ENCODE data around the gene MARCHF10. TPM values are rescaled to one million over a fixed set of nuclear protein-coding genes. Genes with fewer than 3 reads are reported as not detected.

Gene MARCHF10
- total and polyA plus RNA-seq, 2 of the 13 experiments (the other 11 are each of a cell fraction or from before 2014, with no cell fraction given) = not detected

DNA sequence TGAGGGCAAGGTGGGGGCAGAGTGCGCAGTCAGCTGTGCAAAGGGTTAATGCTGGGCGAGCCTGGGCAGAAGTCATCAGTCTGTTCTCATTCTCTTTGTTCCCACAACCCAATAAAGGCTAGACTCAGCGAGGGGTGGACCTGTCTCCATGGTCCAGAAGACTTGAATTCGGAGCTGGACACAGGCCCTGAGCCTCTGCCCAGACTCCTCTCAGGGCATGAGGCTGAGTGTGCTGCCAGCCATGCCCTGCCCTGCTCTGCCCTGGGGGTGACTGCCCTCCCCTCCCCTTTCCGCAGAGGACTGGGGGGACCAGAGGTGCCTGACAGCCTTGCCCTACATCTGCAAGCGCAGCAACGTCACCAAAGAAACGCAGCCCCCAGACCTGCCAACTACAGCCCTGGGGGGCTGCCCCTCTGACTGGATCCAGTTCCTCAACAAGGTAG lies 126.2 kb downstream of the MARCHF10 start:
- CTCF ChIA-PET (ENCODE audit: low intra/inter-chr PET ratio, low total read pairs) = no interaction called here
- no peak overlapping the region for H2AFZ ChIP-seq (ENCODE audit: low read length)
- POLR2A ChIA-PET = no interaction called here
- H4K20me1 ChIP-seq (ENCODE audit: insufficient read depth, low read length) = no peaks in the 10 kb centered on the region
- in situ Hi-C loops (cut with HindIII; ENCODE audit: extremely low pct_ligation_motif_present, low pct_unique_long_range_greater_than_20kb) (no loop called here), intact Hi-C loops (cut with micrococcal nuclease; ENCODE audit: unreplicated experiment) (no loop called here)
- BruUV-seq (replicated peaks) = no TSS peak
- H3K4me3 ChIP-seq (replicated peaks in 1 of 3; ENCODE audit: insufficient read depth in 1 of 3, low read depth in 2 of 3, low read length in 3 of 3) = no peak overlapping the region
- DNase-seq (ENCODE audit: low spot score) (no peak), ATAC-seq (no peak), FAIRE-seq (no peak)
- no peaks in the 10 kb centered on the region for H3K79me2 ChIP-seq (ENCODE audit: insufficient read depth, low read length)
- H3K9ac ChIP-seq (ENCODE audit: insufficient read depth, low read depth, low read length) = no peak overlapping the region
- no peaks in the 10 kb centered on the region for H3K36me3 ChIP-seq (replicated peaks in 1 of 2; ENCODE audit: control insufficient read depth in 1 of 2, insufficient read depth in 2 of 2, low read length in 2 of 2)
- H3K4me2 ChIP-seq (ENCODE audit: low read depth, low read length) = no peak overlapping the region
- H3K27me3 ChIP-seq (ENCODE audit: control insufficient read depth in 1 of 2, insufficient read depth in 2 of 2, low read length in 2 of 2) = peaks cover 0 to 14% of the 10 kb centered on the region in 2 experiments; a peak in 2 of 5 replicates
- no peaks in the 10 kb centered on the region for H3K9me3 ChIP-seq (ENCODE audit: low read length)
- WGBS (ENCODE audit: low lambda C conversion rate) = 21% methylated on average over 2 of the region's 8 CpGs
- H3K4me1 ChIP-seq (ENCODE audit: insufficient read depth, low read length) = no peaks in the 10 kb centered on the region
- H3K27ac ChIP-seq (ENCODE audit: extremely low read length, insufficient read depth, low read length) = no peak overlapping the region
- no peak for TF ChIP-seq ZKSCAN8 (CRISPR knock-in tag; IDR thresholded peaks at IDR 0.05; ENCODE audit: borderline replicate concordance)
- TF ChIP-seq, protein P1, sequence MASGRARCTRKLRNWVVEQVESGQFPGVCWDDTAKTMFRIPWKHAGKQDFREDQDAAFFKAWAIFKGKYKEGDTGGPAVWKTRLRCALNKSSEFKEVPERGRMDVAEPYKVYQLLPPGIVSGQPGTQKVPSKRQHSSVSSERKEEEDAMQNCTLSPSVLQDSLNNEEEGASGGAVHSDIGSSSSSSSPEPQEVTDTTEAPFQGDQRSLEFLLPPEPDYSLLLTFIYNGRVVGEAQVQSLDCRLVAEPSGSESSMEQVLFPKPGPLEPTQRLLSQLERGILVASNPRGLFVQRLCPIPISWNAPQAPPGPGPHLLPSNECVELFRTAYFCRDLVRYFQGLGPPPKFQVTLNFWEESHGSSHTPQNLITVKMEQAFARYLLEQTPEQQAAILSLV (CRISPR knock-in tag; IDR thresholded peaks at IDR 0.05; ENCODE audit: borderline replicate concordance) = no peak
- no peak for TF ChIP-seq CHCHD3 (CRISPR knock-in tag; IDR thresholded peaks at IDR 0.05)
- no peak for TF ChIP-seq IRF2 (CRISPR knock-in tag; IDR thresholded peaks at IDR 0.05)
- TF ChIP-seq POLR2G (IDR thresholded peaks at IDR 0.05; ENCODE audit: low read depth, low read length) = no peak
- no peak for TF ChIP-seq SAP130 (CRISPR knock-in tag; IDR thresholded peaks at IDR 0.05; ENCODE audit: low read depth)
- TF ChIP-seq ZNF878 (CRISPR knock-in tag; IDR thresholded peaks at IDR 0.05) = no peak
- TF ChIP-seq, protein P2, sequence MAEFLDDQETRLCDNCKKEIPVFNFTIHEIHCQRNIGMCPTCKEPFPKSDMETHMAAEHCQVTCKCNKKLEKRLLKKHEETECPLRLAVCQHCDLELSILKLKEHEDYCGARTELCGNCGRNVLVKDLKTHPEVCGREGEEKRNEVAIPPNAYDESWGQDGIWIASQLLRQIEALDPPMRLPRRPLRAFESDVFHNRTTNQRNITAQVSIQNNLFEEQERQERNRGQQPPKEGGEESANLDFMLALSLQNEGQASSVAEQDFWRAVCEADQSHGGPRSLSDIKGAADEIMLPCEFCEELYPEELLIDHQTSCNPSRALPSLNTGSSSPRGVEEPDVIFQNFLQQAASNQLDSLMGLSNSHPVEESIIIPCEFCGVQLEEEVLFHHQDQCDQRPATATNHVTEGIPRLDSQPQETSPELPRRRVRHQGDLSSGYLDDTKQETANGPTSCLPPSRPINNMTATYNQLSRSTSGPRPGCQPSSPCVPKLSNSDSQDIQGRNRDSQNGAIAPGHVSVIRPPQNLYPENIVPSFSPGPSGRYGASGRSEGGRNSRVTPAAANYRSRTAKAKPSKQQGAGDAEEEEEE (CRISPR knock-in tag; IDR thresholded peaks at IDR 0.05; ENCODE audit: borderline replicate concordance) = no peak
- TF ChIP-seq, protein P3, sequence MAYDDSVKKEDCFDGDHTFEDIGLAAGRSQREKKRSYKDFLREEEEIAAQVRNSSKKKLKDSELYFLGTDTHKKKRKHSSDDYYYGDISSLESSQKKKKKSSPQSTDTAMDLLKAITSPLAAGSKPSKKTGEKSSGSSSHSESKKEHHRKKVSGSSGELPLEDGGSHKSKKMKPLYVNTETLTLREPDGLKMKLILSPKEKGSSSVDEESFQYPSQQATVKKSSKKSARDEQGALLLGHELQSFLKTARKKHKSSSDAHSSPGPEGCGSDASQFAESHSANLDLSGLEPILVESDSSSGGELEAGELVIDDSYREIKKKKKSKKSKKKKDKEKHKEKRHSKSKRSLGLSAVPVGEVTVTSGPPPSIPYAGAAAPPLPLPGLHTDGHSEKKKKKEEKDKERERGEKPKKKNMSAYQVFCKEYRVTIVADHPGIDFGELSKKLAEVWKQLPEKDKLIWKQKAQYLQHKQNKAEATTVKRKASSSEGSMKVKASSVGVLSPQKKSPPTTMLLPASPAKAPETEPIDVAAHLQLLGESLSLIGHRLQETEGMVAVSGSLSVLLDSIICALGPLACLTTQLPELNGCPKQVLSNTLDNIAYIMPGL (CRISPR knock-in tag; IDR thresholded peaks at IDR 0.05; ENCODE audit: borderline replicate concordance in 1 of 2, low read depth in 1 of 2) = no peak
- TF ChIP-seq JARID2 (CRISPR knock-in tag; IDR thresholded peaks at IDR 0.05; ENCODE audit: insufficient replicate concordance) = no peak
- no peak for TF ChIP-seq DMAP1 (CRISPR knock-in tag; IDR thresholded peaks at IDR 0.05)
- TF ChIP-seq ZNF253 (CRISPR knock-in tag; IDR thresholded peaks at IDR 0.05; ENCODE audit: borderline replicate concordance) = no peak
- no peak for TF ChIP-seq JUND (CRISPR knock-in tag; IDR thresholded peaks at IDR 0.05)
- no peak for TF ChIP-seq ZNF10 (CRISPR knock-in tag; IDR thresholded peaks at IDR 0.05; ENCODE audit: borderline replicate concordance, low read depth)
